ENCODE data around the gene SH3BP2. TPM values are rescaled to one million over a fixed set of nuclear protein-coding genes. Genes with fewer than 3 reads are reported as not detected.

SH3BP2 gene
- total RNA-seq, 1 donor from 2014 or later, result 70.8 TPM

- no peak for TF ChIP-seq CTCF (IDR thresholded peaks at IDR 0.05; ENCODE audit: unreplicated experiment)
- H3K36me3 Mint-ChIP-seq (ENCODE audit: insufficient read depth), result no peaks in the 10 kb centered on the region
- no peak overlapping the region for H3K27ac Mint-ChIP-seq
- H3K4me3 Mint-ChIP-seq (ENCODE audit: low read depth), result no peak overlapping the region
- DNase-seq (ENCODE audit: low spot score, unreplicated experiment), result no peak
- peaks cover 37% of the 10 kb centered on the region for H3K27me3 Mint-ChIP-seq
- no peaks in the 10 kb centered on the region for H3K4me1 Mint-ChIP-seq (ENCODE audit: low read depth)
- no peaks in the 10 kb centered on the region for H3K9me3 Mint-ChIP-seq (ENCODE audit: low read depth)
These were observed 1.8 kb downstream of the SH3BP2 start for GRCh38 chr4:2794486-2795299.

DNA sequence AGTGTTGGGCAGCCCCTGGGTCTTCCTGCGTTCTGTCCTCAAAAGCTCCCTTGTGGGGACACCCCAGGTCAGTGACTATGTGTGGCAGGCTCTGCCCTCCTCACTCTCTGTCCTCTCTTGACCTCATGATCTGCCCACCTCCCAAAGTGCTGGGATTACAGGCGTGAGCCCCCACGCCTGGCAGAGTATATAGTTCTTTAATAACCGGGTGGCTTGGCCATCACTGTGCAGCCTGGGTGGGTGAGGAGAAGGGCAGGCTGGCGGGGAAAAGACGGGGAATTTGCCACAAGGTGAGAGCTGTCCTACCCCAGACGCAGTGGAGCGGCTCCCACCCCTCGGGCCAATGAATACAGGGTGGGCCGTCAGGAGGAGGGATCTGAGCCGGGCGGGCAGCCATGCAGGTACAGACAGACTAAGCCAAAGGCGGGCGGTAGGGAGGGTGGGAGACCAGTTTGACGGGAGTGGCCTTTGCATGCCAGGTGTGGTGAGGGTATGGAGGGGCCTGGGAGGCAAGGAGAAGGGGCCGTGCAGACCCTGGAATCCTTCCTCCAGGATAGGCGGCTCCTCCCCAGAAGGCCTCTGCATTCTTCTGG, 2.5 kb downstream of the SH3BP2 start:
- Mint-ChIP-seq H3K9me3 (ENCODE audit: low read depth) (no peaks in the 10 kb centered on the region), H3K27ac (no peak overlapping the region), H3K4me3 (ENCODE audit: low read depth) (no peak overlapping the region), H3K36me3 (ENCODE audit: insufficient read depth) (no peaks in the 10 kb centered on the region), H3K4me1 (ENCODE audit: low read depth) (no peaks in the 10 kb centered on the region), H3K27me3 (peaks cover 36% of the 10 kb centered on the region)
- DNase-seq (ENCODE audit: low spot score, unreplicated experiment), result no peak
- no peak for TF ChIP-seq CTCF (IDR thresholded peaks at IDR 0.05; ENCODE audit: unreplicated experiment)

GRCh38 chr4:2795893-2796848, 3.3 kb downstream of the SH3BP2 start:
- Mint-ChIP-seq H3K27me3 (peaks cover 31% of the 10 kb centered on the region), H3K27ac (no peak overlapping the region), H3K4me1 (ENCODE audit: low read depth) (peaks cover 3% of the 10 kb centered on the region), H3K9me3 (ENCODE audit: low read depth) (no peaks in the 10 kb centered on the region), H3K4me3 (ENCODE audit: low read depth) (no peak overlapping the region), H3K36me3 (ENCODE audit: insufficient read depth) (no peaks in the 10 kb centered on the region)
- no peak for TF ChIP-seq CTCF (IDR thresholded peaks at IDR 0.05; ENCODE audit: unreplicated experiment)
- no peak for DNase-seq (ENCODE audit: low spot score, unreplicated experiment)

DNA sequence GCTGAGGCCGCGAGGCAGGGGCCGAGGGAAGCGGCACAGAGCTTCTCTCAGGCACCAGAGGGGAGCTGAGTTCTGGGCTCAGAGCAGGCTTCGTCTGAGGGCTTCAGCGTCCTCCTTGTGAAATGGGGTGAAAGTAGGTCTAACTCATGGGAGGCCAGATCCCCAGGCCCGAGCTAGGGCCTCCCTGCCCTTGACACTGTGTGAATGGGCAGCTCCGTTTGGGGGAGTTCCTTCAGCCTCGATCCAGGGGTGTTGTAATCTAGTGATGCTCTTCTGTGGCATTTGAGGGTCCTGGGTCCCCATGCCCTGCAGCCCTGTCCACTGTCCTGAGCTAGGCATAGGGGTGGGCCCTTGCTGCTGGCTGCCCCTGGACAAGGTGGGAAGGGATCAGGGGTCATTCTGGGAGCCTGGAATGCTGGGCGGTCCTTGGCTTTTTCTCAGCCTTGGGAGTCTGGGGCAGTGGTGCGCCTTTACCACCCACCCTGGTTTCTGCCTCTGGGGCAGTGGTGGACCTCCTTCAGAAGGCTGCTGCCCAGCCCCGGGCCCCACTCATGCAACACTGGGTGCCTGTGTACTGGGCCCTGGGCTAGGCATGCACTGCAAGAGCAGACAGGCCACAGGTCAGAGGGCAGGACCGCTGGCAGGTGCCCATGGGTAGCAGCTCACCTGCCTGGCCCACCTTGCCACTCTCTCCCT, 4.1 kb downstream of the SH3BP2 start:
- peaks cover 6% of the 10 kb centered on the region for H3K4me1 Mint-ChIP-seq (ENCODE audit: low read depth)

More for the DNA sequence above, 4.1 kb downstream of the SH3BP2 start:
- Mint-ChIP-seq H3K36me3 (ENCODE audit: insufficient read depth) (no peaks in the 10 kb centered on the region), H3K4me3 (ENCODE audit: low read depth) (no peak overlapping the region), H3K9me3 (ENCODE audit: low read depth) (no peaks in the 10 kb centered on the region), H3K27me3 (peaks cover 24% of the 10 kb centered on the region), H3K27ac (no peak overlapping the region)
- DNase-seq (ENCODE audit: low spot score, unreplicated experiment), result no peak
- TF ChIP-seq CTCF (IDR thresholded peaks at IDR 0.05; ENCODE audit: unreplicated experiment), result no peak

All from progenitor cell of endocrine pancreas (in vitro differentiated cells).